HG02943 (cell line): Measurements from ENCODE around the gene RNF183.
"Not testable (repeated sequence)": the region's sequence is repeated elsewhere in the genome, so short reads cannot be mapped to it uniquely, and the experiment has no call there.

Source experiments
- ATAC-seq: cut with Tn5 transposase; IDR thresholded peaks from one replicate; pipeline ENCODE4 v1.9.1; 2021; ENCODE audit warnings: mild to moderate bottlenecking, low read depth, moderate library complexity; ENCODE audit not compliant: unreplicated experiment

RNF183 gene

DNA sequence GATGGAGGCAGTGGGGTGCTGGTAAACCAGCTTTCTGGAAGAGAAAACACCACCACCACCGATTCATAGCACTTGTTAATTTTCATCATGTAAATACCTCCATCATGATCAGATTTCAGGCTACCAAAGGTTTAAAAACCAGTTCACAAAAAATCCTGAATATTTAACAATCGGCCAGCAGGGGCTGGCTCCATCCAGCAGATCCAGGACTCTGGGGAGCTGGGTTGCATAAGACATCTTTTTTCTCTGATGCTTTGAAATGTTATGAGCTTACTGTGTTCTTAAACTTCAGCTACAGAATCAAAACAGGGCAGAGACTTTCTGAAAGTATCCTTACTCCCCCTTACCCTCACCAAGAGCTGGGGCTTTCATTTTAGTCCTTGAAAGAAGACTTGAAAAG is 14.6 kb upstream of the RNF183 start:
- ATAC-seq: no peak

DNA sequence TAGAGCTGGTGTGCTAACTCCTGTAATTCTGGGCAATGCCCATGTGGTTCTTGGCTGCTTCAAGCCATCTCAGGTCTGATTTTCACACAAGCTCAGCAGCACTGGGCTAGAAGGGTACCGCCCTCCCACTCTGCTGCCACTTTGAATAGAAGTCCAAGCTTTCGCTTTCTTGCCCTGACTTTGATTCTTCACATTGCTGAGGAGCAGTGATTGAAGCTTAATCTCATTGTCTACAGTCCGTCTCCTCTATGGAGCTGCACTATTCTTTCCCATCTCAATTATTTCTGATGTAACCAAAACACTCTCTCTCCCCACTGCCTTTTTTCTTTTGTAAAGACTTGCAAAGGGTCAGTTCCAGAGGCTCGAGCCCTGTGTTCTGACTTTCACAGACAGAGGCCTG is 12.9 kb upstream of the RNF183 start:
- no peak for ATAC-seq

DNA sequence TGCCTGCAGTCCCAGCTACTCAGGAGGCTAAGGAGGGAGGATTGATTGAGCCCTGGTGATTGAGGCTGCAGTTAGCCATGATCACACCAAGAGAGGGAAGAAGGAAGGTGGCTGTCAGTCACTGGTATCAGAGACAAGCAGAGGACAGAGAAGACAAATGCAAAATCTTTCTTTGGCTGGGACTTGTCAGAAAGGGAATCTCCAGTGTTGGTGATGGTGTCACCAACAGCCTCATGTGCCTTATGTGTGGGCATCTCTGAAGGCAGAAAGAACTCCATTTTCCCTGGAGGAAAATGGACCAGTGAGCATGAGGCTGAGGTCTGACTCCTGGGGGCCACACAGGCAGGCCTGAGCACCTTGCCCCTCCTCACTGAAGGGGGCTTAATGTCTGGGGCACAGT is 12.1 kb upstream of the RNF183 start:
- ATAC-seq: no peak

DNA sequence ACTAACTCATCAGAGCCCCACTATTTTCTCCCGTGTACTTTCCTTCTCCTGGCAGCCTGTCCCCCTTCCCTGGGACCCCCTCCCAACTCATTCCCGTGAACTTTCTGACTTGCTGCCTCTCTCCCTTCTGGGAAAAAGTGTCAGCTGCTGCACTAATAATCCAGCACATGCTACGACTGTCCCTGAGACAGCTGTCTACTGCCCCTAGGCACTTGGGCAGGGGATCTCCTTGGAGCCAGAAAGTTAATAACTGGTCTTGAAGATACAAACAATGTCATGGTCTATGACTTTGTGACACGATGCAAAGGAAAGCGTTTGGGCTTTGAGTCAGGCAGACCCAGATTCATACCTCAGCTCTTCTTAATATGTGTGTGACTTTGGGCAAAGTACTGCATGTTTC is 10.1 kb upstream of the RNF183 start:
- ATAC-seq: no peak

DNA sequence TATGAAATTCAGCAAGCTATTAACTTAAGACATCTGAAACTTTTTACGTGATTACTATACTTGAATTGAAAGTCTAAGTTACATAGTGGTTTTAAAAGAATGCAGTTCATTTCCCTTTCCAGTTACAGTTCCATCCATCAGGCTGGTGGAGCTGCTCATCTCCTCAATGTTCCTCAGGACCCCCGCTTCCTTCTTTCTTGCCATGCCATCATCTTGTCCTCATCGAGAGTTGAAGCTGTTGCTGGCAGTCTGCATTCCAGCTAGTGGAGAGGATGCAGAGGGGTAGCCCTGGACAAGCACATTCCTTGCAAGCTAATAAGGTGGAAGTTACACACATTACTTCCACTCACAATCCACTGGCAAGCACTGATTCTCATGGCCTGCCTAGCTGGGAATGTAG is 8.8 kb upstream of the RNF183 start:
- ATAC-seq: no peak

DNA sequence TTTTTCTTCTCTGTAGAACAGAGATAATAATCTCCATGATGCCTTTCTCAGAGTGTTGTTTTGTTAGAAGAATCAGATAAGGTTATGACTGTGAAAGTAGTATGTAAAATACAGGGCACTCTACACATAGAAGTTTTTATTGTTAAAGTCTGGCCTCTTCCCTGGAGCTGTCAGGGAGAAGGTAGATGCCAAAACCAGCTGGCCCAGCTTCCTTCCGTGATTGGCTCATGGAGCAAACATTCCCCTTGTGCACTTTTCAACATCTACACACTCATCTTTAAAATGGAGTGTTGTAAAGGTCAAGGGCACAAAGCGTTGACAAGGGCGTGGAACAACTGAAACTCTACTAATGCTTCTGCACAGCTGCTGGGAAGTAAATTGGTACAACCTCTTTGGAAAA is 7.4 kb upstream of the RNF183 start:
- ATAC-seq: no peak

DNA sequence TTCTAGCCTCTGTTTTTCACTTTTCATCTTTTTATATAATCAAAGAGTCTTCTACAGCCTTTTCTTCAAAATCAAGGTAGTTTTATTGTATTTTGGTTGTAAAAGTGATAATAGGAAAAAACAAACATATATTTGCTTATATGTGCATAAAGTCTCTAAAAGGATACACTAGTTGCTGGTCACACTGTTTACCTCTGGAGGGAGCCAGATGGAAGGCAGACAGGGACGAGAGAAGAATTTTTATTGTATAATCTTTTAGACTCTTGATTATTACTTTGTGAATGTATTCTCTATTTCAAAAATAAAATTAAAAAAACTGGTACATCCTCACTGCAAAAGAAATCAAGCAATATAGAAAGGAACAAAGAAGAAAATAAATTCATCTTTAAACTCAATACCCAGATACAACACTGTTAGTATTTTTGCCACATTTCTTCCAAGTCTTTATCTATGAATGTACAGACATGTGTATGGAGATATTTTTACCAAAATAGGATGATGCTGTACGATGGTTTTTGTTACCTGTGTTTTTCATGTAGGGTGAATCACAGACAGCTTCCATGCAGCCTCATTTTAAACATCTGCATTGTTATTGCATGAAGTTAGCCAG is 6.1 kb upstream of the RNF183 start:
- ATAC-seq: no peak

DNA sequence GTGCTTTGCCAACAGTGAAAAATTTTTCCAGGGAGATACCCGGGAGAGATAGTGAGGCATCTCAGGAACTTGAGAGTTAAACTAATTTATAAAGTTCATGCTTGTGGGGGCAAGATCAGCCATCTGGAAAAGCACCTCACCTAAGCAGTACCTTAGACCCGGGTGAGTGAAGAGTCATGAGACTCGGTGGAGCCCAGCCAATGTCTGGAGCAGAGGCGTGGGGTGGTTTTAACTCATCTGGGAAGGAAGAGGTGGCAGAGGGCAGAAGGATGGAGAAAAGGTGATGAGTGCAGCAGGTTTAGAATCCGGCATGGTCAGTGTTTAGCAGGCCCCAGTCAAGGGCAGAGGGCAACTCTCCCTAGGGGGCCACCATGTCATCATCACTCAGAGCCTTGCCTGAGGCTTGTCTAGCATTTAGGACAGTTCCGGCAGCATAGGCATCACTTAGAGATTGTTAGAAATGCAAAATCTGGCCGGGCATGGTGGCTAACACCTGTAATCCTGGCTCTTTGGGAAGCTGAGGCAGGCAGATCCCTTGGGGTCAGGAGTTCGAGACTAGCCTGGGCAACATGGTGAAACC is 4.3 kb upstream of the RNF183 start:
- no peak for ATAC-seq

DNA sequence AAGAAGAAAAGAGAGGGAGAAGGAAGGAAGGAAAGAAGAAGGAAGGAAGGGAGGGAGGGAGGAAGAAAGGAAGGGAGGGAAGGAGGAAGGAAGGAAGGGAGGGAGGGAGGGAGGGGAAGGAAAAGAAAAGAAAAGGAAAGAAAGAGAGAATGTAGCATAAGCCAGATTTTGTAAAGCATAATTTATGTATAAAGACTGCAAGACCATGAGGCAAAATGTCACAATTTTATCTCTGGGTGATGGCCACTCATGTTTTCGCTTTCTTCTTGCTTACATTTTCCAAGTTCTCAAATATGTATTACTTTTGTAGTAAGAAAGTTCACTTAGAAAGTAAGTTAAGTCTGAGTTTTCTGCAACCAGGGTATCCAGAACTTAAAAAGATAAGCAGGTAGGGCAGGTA is 3.4 kb upstream of the RNF183 start:
- ATAC-seq: no peak

DNA sequence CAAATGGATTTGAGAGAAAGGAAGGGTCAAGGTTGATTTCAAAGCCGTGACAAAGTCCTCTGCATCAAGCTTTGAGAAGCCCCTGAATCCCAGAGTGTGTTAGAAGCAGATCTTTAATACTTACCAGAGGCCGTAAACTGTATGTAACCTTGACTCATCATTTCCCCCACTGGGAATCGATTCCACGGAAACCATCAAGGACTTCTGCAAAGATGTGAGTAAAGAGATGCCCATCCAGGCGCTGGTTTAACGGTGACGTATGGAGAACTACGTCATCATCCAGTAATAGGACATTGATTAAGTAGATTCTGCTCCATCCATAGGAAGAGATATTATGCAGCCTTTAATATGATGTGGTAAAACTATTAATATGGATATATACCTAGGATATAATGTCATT is 1.6 kb downstream of the RNF183 start:
- no peak for ATAC-seq

DNA sequence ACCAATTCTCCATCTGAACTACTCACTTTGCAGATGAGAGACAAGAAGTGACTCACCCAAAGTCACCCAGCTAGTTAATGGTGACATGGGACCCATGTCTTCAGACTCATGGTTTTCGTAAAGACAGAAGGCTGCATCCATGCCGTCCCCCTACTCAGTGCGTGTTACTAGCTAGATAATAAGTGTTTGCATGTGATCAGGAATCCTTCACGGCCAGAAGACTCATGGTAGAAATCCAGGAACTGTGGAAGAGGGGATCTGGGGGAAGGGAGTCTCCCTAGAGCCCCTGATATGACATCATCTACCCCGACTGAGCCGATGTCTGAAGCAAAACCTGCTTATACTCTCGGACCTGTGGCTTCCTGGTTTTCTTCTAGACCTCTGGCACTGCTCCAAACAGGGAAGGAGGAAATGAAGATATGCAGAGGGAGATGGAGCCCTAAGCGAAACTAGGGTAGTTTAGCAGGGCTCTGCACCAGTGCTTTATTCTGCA is 3.3 kb downstream of the RNF183 start:
- no peak for ATAC-seq

DNA sequence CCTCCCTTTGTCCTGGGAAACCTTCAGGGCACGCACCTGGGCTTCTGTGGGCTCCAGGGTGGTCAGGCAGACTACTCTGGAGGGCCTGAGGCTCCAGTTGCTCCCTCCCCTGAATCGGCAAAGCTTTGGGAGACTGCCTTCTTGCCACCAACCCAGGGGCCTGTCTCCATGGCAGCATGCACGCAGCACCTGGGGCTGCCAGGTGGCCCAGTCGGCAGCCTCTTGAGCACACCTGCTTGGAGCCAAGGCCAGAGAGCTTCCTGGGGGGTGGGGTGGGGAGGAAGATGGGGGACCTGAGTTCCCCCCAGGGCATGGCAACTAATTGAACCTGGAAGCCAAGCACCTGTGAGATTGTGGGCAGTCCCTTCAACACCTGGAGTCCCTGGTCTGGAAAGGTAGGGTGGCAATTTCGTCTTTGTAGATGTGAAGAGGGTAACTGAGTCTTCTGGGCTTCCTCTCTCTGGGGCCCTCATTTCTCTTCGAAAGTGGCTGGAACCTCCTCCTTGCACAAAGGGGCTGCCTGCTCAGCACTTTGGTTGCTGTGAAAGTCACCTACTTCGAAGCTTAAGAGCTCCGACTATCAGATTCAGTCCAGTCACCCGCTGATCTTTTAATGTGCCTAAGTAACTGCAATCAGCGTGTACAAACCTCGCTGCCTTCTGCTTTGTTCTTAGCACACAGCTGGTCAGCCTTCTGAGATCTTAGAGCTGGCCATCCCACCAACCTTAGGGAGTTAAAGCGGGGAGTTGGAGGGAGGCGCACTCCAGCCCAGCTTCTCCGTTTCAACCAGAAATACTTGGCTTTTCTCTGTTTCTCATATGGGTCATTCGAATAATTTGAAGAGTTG is 4.0 kb downstream of the RNF183 start:
- no peak for ATAC-seq

DNA sequence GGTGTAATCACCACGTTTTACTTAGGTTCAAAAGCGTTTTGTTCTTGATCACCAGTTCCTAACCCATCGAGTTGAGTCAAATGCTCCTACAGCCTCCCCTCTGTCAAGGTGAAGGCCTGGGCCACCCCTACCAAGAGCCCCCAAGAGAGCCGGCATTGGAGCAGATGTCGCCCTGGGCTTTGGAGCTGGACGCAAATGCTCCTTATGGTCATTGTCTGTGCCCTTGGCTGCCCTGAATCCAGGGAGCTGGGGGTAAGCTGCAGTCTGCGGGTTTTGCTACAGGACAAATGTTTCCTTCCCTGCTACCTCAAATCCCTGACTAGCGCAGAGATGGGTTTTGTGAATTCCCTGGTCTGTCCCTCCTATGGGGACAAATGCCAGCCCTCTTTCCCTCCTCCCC is 4.9 kb downstream of the RNF183 start:
- ATAC-seq: no peak

DNA sequence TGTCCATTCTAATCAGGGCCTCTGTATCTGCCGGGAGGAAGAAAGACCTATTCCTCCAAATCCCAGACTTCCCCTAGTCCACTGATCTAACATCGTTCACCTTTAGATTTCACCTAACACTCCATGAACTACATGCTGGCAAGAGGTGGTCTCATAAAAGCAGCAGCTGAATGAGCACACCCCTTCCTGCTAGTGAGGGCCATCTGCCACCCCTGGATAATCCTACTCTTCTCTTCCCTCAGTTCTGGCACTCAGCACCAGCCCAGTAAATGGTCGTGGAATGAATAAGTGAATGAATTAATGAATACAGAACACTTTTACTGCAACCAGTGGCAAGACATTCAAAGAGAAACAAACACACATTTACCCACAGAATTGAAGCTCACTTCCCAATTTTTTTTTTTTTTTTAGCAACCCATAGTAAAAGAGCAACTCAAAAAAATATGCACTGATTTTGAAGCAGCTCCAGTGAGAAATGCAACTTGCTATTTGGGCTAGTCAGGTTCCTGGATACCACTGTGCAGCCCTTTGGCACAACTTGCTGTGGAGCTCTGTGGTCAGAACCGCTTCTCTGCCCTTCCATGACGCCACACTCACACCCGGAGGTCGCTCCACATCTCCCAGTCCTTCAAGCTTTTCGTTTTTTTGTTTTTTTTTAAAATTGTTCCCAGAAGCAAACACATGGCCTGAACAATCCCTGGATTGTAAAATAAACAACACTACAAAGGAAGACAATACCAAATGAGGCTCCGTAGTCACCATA is 6.2 kb downstream of the RNF183 start:
- ATAC-seq: no peak

DNA sequence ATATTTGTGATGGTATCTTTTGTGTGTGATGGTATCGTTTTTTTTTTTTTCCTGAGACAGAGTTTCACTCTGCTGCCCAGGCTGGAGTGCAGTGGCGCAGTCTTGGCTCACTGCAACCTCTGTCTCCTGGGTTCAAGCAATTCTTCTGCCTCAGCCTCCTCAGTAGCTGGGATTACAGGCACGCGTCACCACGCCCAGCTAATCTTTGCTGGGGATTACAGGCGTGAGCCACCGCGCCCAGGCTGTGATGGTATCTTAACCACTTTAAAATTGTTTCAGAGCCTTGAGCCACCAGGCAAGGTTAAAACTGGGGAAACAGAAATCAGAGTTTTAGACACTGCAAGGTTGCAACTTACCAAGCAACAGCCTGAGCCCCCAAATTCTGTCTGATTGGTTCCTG is 6.9 kb downstream of the RNF183 start:
- not testable (repeated sequence) for ATAC-seq

DNA sequence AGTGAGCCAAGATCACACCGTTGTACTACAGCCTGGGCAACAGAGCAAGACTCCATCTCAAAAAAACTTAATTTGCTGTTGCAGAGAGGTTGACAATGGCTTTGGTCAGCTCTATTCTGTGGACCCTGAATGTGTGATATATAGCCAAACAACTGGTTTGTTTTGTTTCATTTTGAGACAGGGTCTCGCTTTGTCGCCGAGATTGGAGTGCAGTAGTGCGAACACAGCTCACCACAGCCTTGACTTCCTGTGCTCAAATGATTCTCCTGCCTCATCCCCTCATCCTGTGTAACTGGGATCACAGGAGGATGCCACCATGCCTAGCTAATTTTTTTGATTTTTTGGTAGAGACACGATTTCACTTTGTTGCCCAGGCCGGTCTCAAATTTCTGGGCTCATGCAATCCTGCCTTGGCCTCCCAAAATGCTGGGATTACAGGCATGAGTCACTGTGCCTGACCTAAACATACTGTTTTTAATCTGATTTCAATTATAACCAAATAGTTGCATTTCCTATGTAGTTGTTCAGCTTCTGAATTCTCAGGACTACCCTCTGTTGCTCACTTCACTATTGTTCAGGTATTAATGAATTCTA is 9.8 kb downstream of the RNF183 start:
- no peak for ATAC-seq

DNA sequence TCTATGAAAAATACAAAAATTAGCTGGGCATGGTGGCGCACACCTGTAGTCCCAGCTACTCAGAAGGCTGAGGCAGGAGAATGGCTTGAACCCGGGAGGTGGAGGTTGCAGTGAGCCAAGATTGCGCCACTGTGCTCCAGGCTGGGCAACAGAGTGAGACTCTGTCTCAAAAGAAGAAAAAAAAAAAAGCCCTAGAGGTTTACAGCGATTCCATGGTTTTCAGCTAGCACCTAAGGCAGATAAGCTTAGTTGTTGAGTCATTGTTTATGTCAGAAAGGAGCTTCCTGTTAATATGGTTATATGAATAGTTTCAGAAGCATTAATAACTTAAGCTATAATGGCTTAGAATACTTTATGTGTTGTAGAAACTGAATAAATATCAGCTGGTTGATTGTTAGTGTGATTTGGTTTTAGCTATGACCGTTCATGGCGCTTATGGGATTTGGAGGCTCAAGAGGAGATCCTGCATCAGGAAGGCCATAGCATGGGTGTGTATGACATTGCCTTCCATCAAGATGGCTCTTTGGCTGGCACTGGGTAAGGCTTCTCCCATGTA is 13.0 kb downstream of the RNF183 start:
- ATAC-seq: no peak

DNA sequence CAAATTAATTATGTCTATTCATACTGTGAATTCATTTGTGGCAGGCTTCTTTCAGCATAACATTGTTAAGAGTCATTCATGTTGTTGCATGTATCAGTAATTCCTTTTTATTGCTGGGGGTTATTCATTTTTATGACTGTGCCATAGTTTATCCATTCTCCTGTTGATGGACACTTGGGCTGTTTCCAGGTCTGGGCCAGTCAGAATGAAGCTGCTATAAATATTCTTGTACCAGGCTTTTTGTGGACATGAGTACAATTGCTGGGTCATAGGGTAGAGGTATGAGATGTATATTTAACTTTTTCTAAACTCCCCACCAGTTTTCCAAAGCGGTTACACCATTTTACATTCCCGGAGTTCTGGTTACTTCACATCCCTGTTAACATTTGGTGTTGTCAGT is 14.1 kb downstream of the RNF183 start:
- ATAC-seq: no peak

DNA sequence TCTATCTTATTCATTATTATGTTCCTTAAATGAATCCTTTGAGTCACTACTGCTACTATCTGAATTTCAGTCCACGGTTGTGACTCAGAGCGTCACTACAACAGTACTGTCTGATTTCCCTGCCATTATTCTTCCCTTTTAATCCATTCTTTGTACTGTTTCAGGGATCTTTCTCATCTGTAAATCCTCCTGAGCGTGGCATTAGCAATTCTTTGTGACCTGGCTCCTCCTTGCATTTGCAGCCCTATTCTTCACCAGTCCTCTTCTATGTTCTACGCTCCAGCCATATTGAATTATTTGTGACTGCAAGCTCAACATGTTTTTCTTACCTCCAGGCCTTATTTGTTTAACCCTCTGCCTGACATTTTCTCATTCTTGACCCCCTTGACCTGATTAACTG is 21.8 kb downstream of the RNF183 start:
- ATAC-seq: no peak

DNA sequence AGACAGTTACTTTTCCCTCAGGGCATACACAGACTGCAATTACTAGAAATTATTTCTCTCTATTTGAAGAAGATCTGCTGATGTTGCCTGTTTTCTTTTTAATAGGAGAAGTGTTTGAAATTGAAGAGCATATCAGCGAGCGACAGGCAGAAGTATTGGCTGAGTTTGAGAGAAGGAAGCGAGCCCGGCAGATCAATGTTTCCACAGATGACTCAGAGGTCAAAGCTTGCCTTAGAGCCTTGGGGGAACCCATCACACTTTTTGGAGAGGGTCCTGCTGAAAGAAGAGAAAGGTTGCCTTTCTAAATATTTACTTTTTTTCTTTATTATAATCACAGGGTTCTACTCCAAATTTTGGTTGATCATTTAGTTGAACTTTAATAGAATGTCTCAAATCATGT is 24.3 kb downstream of the RNF183 start:
- no peak for ATAC-seq
